ENCODE measurements around the gene ASIC1.

DNA sequence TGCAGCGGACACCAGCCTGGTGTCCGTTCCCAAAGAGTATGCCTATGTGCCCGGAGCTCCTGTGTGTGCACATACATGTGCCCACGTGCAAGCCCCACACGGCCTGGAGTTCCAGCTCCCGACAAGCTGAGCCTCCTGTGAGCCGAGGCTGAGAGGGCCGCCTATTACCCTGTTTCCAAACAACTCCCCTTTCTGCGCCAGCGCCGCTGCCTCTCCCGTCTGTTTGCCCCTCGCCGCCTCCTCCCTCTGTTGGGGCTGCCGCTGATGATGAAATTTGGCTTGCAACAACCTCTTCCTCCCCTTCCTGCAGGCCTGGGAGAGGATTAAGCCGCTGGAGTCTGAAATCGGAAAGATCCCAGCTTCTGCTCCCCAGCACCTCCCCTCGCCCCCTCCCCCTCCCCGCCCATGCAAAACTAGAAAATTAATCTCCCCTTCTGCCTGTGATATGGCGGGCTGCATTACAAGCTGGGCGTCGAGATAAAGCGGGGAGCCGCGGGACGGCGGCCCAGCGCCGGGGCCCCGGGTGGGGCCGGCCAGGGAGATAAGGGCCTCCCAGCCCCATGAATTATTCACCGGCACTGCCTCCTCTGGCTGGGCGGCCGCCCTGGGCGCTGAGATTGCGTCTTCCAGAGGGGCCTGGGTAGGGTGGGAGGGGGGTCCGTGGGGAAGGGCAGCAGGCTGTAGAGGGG is 6.8 kb upstream of the ASIC1 start:
- no peak for TF ChIP-seq POLR2A (IDR thresholded peaks at IDR 0.05)
- TF ChIP-seq, protein P1, sequence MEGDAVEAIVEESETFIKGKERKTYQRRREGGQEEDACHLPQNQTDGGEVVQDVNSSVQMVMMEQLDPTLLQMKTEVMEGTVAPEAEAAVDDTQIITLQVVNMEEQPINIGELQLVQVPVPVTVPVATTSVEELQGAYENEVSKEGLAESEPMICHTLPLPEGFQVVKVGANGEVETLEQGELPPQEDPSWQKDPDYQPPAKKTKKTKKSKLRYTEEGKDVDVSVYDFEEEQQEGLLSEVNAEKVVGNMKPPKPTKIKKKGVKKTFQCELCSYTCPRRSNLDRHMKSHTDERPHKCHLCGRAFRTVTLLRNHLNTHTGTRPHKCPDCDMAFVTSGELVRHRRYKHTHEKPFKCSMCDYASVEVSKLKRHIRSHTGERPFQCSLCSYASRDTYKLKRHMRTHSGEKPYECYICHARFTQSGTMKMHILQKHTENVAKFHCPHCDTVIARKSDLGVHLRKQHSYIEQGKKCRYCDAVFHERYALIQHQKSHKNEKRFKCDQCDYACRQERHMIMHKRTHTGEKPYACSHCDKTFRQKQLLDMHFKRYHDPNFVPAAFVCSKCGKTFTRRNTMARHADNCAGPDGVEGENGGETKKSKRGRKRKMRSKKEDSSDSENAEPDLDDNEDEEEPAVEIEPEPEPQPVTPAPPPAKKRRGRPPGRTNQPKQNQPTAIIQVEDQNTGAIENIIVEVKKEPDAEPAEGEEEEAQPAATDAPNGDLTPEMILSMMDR (IDR thresholded peaks at IDR 0.05): no peak
